ENCODE measurements around the gene SLC5A8.

SLC5A8 gene, protein sequence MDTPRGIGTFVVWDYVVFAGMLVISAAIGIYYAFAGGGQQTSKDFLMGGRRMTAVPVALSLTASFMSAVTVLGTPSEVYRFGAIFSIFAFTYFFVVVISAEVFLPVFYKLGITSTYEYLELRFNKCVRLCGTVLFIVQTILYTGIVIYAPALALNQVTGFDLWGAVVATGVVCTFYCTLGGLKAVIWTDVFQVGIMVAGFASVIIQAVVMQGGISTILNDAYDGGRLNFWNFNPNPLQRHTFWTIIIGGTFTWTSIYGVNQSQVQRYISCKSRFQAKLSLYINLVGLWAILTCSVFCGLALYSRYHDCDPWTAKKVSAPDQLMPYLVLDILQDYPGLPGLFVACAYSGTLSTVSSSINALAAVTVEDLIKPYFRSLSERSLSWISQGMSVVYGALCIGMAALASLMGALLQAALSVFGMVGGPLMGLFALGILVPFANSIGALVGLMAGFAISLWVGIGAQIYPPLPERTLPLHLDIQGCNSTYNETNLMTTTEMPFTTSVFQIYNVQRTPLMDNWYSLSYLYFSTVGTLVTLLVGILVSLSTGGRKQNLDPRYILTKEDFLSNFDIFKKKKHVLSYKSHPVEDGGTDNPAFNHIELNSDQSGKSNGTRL

GRCh38 chr12:101209319-101210302 is at the start of gene SLC5A8:
Gene SLC5A8 (minus strand): TSS chr12:101210238. CDS start chr12:101209848, 390 bp downstream.
- no peak for DNase-seq

DNA sequence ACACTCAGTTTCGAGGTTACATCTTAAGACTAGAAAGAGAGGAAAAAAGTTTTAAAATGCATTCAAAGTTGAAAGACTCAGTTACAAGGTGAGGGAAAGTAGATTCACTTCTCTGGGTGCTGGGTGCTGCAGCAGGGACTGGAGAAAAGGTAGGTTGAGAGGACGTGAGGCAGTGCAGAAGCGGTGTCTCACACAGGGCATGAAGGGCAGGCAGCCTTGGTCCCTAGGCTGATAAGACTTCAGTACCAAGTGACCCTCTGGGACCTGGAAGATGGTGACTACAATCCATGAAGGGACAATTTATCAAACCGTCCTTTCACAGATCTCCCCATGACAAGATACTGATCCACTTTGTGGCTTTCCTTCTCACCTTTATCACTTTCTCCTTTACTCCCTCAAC is 47.3 kb upstream of the SLC5A8 start:
- DNase-seq = no peak

DNA sequence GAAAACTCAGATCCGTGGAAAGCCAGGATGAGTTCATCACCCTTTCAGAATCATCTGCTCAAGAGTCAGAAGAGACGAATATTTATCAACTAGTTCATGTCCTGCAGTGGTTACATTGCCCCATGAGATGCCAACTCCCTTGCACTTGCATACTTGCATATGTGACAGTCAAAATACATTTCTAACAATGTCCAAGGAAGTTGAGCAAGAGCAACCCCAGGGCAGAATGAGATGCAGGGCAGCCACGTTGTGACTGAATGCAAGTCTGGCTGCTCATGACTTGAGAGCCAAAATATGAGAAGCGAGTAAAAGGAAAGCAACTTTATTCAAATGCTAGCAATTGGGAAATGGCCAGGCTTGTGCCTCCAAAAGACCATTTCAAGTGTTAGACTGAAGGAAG is 46.2 kb upstream of the SLC5A8 start:
- no peak for DNase-seq

DNA sequence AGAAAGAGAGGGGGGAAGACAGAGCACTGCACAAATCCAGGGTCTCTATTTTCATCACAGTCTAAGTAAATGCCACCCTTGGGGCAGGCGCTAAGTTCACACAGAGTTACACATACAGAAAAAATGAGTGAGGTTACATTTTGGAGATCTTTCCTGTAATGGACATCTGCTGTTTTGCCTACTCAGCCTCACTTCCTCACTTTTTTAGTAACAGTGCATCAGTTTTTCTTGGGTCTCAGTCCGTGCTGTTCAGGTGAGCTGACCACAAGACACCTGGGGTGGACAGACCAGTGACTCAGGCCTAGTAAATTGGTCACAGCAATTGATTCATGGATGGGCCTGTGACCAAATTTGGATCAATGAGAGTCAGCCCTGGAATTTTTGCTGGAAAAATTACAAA is 33.6 kb upstream of the SLC5A8 start:
- DNase-seq = no peak

GRCh38 chr12:101243074-101243473 is 33.0 kb upstream of the SLC5A8 start:
- DNase-seq = no peak

DNA sequence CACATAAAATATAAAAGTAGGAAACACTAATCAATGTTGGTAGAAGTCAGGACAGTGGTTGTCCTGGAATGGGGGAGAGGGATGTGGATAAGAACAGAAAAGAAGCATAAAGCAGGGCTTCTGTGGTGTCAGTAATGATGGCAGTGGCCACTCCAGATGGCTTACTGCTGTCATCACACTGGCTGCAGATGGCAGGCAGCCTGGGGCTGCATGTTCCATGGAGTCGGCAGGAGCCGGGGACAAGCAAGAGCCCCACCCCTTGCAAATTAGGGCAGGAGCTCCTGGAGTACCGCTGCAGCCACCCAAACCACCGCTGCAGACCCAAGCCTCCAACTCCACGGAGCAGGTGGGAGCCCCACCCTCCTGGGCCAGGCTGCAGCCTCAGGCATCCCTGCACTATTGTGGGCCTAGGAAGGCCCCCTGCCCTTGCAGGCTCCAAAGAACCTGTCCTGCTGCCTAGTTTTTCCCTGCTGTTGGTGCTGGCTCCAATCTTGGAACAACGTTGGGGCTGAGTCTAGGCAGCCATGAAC is 28.8 kb upstream of the SLC5A8 start:
- no peak for DNase-seq

DNA sequence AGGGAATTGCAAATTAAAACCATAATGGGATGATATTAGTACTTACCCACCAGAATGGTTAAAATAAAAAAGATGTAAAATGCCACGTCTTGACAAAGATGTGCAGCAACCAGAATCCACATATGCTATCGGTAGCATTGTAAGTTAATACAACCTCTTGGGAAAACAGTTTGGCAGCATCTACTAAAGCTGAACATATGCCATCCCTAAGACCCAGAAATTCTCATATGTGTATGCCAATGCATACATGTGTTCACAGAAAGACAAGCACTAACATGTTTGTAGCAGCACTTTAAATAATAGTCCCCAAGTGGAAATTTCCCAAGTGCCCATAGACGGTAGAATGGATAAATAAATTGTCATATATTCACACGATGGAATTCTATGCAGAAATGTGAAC is 28.3 kb upstream of the SLC5A8 start:
- DNase-seq = no peak

DNA sequence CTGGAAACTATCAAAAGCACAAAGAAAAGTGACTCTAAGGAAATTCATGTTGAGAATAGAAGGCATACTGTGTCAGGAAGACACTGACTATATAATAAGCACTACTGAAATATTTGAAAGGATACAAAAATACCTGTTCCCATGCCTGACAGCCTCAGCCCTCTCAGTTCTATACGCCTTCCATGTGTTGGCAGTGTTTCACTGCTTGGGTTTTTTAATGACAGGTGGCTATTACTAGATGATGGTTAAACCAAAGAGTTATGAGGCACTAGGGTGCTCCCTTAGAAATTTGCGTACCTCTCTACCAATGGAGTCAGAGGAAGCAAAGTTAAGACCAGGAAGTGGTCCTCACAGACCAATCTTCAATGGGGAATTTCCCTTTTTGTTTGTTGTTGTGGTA is 25.6 kb upstream of the SLC5A8 start:
- DNase-seq = no peak

- no peak for DNase-seq
These were observed 21.6 kb upstream of the SLC5A8 start for GRCh38 chr12:101231636-101232035.

GRCh38 chr12:101230547-101230946 is 20.5 kb upstream of the SLC5A8 start:
- DNase-seq = no peak

DNA sequence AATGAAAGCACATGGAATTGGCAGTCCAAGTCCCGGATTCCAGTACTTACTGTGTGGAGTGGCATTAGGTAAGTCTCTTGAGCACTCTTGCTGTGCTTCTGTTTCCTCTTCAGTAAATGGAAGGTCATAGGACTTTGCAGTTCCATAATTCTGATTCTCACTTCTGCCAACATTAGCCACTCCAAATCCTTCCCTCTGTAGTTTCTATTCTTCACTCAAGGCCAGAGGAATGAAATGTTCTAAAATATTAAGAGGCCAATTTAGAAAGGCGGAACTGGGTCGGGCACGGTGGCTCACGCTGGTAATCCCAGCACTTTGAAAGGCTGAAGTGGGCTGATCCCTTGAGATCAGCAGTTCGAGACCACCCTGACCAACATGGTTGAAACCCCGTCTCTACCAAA is 19.8 kb upstream of the SLC5A8 start:
- DNase-seq = no peak

DNA sequence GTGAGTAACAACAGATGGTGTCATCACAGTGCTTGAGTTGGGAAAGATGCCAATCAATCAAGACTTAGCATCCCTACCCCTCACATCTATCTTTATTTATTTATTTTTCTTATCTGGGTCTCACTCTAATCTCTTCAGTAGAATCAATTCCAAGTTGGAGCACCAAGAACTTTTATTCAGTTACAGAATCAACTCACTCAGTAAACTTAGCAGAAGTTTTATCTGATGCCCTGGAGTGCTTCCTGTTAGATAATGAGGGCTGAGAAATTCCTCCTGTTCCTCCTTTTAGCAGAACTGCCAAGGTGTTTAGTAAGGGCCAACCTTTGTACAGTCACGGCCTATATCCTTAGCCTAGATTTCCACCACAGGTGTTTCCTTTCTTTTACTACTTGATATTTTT is 11.3 kb upstream of the SLC5A8 start:
- no peak for DNase-seq

GRCh38 chr12:101216810-101217209 is 6.8 kb upstream of the SLC5A8 start:
- no peak for DNase-seq

GRCh38 chr12:101207086-101207780 is 2.8 kb downstream of the SLC5A8 start:
- no peak for DNase-seq

DNA sequence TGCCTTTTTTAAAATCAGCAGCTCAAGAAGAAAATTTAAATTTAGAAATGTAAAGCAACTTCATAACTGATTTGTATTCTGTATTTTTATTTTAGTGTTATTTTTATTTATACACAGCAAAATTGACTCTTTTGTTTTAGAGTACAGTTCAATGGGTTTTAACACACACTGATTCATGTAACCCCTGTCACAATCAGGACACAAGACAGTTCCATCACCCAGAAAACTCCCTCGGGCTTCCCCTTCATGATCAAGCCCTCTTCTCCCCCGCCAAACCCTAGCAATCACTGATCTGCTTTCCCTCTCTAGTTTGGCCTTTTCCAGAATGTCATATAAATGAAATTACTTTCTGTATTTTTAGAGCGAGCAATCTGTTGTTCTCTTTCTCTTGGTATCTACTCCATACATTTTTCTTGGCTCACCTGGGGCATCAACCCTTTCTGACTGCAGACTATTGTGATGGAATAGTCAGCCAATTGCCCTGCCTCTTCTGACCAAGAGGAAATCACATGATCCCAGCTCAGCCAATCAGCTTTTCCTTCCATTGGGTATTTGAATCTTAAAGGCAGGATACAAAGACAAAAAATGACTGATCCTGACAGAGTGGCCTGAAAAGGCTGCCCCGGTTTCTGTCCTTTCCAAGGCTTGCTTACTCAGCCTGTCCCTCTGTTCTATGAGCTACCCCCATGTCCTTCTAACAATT is 5.3 kb downstream of the SLC5A8 start:
- DNase-seq = no peak

- DNase-seq = no peak
These were observed 9.2 kb downstream of the SLC5A8 start for GRCh38 chr12:101200824-101201223.

- no peak for DNase-seq
These were observed 9.9 kb downstream of the SLC5A8 start for GRCh38 chr12:101200145-101200544.

DNA sequence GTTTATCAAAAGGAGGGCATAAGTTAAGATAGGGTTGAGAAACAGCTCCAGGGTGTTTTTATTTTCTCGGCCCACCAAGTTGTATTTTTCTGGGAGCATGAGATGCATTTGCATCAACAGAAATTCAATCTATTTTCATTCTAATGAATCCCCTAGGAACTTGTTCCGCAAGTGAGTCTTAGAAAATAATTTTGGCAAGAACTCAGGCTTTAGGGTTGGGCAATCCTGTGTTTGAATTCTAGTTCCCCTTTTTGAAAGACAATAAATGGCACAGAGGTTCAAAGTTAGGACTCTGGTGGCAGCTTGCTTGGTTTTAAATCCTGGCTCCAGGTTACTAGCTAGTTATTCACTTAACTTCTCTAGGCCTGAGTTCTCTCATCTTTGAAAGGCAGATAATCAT is 23.7 kb downstream of the SLC5A8 start:
- DNase-seq = no peak

DNA sequence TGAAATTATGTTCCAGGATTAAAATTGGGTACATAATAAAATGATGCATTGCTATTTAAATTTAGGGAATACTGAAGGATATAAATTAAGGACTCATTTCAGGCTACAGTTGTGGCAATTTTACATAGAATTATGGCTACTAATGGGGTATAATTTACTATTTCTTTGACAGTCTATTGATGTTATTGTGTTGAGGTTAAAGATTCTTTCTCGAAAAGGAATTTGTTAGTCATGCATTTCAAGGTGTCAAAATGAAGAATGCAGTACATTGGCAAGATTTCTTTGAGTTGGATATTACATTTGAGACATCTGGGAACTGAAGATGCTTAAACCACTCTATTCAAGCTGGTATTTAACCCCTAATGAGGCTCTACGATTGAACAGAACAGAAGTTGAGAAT is 28.3 kb downstream of the SLC5A8 start:
- no peak for DNase-seq

GRCh38 chr12:101174541-101174940 is 35.5 kb downstream of the SLC5A8 start:
- DNase-seq = no peak

- no peak for DNase-seq
These were observed 36.8 kb downstream of the SLC5A8 start for GRCh38 chr12:101173197-101173749.

- no peak for DNase-seq
These were observed 37.7 kb downstream of the SLC5A8 start for GRCh38 chr12:101172316-101172715.

All from KG1 (cell line).